ENCODE measurements around the gene TMED4.

DNA sequence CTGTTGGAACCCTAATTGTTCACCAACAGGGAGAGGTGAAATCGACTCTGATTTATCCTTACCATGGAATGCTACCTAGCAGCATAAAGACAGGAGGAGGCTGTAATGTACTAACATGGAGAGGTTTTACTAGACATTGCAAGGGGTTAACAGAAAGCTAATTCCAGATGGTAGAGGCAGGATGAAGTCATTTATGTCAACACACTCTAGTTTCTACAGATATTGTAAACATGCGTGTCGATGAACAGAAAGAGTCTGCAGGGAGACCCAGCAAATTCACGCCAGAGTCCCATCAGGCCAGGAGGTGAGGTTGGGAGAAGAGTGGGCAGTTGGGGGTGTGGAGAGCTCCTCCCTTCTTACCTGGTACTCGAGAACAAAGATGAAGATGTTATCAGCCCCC is 47.9 kb downstream of the TMED4 start:
- no peak for TF ChIP-seq ZNF274 (IDR thresholded peaks at IDR 0.05; ENCODE audit: low read depth, low read length)
- no peak for TF ChIP-seq YY1 (IDR thresholded peaks at IDR 0.05; ENCODE audit: insufficient read depth, insufficient read length)
